ENCODE results near the gene CRYZ. TPM values are rescaled to one million over a fixed set of nuclear protein-coding genes. Genes with fewer than 3 reads are reported as not detected.
"Not testable (repeated sequence)": the region's sequence is repeated elsewhere in the genome, so short reads cannot be mapped to it uniquely, and the experiment has no call there.

The CRYZ gene
- total RNA-seq, 2 experiments from 2014 or later, result 15.3 to 18.0 TPM

GRCh38 chr1:74673351-74674111 is 59.3 kb downstream of the CRYZ start, which contains the start of gene ERICH3:
Gene ERICH3, minus strand, starts transcription at chr1:74673792. Its CDS starts 273 bp downstream, at chr1:74673519.
- ATAC-seq, result no peak
- ChIA-PET CTCF (interaction anchor here (3.9 kb wide), 1 partner anchor 16 kb away, joined by 15 read pairs; no protein-coding TSS in a partner anchor), POLR2A (no interaction called here)
- Mint-ChIP-seq H3K9me3 (ENCODE audit: insufficient read depth) (no peaks in the 10 kb centered on the region), H3K4me1 (ENCODE audit: low read depth) (no peaks in the 10 kb centered on the region), H3K36me3 (ENCODE audit: low read depth) (no peaks in the 10 kb centered on the region), H3K27ac (no peak within 1 kb of the TSS), H3K4me3 (no peak within 1 kb of the TSS), H3K27me3 (ENCODE audit: low read depth) (peaks cover 21% of the 10 kb centered on the region)
- no peak for DNase-seq

GRCh38 chr1:74670866-74671265 is 62.0 kb downstream of the CRYZ start:
- H3K36me3 Mint-ChIP-seq (ENCODE audit: low read depth); H3K4me3 Mint-ChIP-seq; H3K9me3 Mint-ChIP-seq (ENCODE audit: insufficient read depth); H3K27ac Mint-ChIP-seq; POLR2A ChIA-PET; ATAC-seq; H3K4me1 Mint-ChIP-seq (ENCODE audit: low read depth); DNase-seq; CTCF ChIA-PET: not testable (repeated sequence)
- H3K27me3 Mint-ChIP-seq (ENCODE audit: low read depth), result peaks cover 21% of the 10 kb centered on the region

Other genes starting within 250 kb of the CRYZ start
- gene LRRC53, start 220.4 kb downstream of the CRYZ start, total RNA-seq, result not detected
- not detected for gene ERICH3, start 59.3 kb downstream of the CRYZ start, total RNA-seq
- gene TYW3, start 102 bp upstream of the CRYZ start, total RNA-seq, result 10 to 100 TPM; 15.0 to 19.2 TPM